HG03575 (cell line): ENCODE measurements around the gene HOPX.

Experiments used
- ATAC-seq: cut with Tn5 transposase; IDR thresholded peaks from one replicate; pipeline ENCODE4 v1.9.1; 2021; ENCODE audit not compliant: unreplicated experiment, insufficient number of reproducible peaks, low FRiP score; ENCODE audit errors: extremely low read depth

HOPX gene

GRCh38 chr4:56657818-56658217 is 23.3 kb downstream of the HOPX start:
- ATAC-seq: no peak

DNA sequence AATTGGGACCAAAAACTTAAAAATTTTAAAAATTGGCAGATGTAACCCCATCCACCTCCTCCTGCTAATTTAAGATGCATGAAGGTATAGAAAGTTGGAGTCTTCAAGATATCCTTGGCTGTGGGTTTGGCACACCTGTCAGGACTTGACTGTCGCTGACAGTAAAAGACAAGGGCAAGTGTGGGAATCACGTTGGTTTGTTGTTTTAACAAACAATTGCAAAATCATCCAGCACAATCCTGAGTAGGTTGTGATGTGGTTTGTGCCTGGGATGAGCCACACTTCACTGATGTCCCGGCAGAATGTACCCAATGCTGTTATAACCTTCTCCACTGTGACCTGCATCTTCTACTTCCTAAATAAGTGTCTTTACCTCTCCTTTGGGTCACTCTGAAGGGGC is 24.0 kb downstream of the HOPX start:
- ATAC-seq: no peak

- ATAC-seq: no peak
Observed at GRCh38 chr4:56656346-56656643, 24.8 kb downstream of the HOPX start.

DNA sequence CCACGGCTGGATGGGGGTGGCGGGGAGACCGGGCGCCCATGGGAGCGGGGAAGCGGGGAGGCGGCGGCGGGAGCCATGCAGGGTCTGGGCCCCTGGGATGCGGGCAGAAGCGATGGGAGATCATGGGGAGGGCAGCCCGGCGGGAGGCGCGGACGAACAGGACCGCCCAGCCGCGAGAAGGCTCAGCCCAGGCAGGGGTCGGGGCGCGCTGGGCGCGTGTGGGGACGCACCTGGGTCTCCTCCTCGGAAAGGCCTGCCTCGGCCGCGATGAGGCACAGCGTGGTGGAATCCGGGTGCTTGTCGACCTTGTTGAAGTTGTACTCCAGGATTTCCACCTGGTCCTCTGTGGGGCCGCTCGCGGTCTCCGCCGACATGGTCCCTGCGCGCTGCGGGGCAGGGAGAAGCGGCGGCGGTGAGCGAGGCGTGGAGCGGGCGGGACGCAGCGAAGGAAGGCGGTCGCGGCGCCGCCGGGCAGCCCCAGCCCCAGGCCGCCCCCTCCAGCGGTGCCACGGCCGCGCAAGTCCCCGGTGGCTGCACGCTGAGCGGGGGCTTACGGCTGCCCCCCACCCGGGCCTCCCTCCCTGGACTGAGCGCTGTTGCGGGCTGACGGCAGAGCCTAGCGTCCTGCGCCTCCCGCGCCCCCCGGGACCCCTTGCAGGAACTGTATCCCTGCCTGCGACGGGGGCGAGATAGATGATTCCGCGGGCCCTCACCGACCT is 25.3 kb downstream of the HOPX start:
- no peak for ATAC-seq

DNA sequence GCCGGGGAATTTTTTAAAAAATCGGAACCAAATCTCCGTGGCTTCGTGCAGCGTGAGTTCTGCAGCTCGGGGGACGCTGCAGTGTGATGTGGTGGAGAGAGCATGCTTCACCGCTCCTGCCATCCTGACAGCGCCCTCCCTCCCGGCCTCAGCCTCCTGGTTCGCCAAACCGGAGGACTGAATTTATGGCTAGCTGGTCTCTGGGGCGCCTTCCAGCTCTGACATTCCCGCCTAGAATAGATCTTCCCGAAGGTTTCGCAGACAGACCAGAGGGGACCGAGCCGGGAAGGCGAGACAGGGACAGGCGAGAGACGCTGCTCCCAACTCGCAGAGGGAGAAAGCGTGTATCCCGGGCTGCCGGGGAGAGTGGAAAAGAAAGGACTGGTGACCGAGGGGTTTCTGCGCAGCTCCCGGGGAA is 25.9 kb downstream of the HOPX start:
- ATAC-seq: no peak

DNA sequence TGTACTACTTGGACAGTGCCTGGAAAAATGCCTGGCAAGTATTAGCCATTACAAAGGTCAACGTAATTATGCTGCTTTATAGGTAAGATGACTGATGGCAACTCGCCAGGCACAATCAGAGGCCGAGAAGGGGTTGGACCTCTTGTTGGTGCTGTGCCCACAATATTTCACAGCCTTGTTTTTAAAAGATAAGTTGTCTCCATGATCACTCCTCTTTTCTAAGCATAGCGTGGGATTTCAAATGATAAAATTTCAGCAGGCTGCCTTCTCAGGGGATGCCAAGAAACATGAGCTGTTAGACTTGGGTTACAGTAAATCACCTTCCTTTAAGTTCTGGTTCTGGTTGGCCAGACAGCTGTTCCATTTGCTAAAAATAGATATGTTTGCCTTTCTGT is 26.9 kb downstream of the HOPX start:
- no peak for ATAC-seq

DNA sequence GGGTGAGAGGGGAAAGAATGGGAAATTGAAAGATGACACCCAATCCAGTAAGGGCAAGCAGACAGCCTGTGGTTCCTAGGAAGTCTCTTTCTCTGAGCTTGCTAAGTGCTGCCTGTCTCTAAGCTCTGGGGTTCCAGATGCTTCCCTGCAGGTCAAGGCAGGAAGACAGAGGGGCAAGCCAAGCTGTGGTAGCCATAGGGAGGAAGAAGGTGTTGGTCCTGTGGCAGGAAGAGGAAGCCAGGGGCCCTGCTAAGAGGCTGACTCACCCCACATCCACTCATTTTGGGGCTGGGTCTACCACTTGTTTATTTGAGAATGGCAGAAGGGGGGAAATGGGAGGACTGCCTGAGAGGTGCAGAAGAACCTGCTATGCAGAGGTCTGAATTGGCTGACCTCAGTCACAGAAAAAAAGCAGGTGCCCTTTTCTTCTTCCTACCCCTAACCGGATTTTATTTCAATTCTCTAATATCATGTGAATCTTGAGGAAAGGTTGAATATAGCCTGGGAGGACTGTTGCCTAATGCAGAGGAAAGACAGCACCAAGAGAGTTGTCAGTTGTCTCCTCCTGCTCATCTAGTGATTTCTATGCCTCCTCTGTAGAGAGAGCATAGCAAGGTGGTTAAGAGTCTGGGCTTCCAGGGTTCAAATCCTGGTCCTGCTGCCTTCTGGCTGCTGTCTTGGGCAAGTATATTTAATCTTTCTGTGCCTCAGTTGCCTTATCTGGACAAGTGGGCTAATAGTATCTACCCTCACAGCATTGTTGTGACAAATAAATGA is 27.4 kb downstream of the HOPX start:
- no peak for ATAC-seq

DNA sequence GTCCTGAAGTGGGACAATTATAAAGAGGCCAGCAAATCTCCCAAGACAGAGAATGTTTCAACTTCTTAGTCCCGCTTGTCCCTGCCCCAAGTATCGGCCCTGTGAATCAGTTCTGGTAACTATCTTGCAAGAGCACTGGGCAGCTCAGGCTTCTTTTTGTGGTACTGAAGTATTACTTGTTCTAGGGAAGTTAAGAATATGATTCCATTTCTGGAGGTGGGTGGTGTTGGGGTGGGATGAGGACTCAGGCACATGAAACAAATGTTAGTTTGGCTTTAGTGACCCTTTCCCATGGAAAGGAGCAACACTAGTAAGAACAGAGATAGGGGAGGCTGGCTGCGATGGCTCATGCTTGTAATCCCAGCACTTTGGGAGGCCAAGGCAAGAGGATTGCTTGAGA is 28.9 kb downstream of the HOPX start:
- no peak for ATAC-seq

DNA sequence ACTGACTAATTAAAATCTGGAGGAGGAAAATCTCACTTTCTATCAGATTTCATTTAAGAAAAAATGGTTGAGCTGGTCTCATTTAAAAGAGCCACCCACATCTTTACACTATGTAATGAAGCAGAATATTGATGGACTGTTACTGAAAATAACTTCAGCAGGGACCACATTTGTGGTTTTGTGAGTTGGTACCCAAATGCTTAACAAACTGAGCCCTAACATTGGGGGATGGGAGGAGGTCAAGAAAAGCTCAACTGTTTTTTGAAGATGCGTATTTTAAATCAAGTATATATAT is 30.1 kb downstream of the HOPX start:
- no peak for ATAC-seq

DNA sequence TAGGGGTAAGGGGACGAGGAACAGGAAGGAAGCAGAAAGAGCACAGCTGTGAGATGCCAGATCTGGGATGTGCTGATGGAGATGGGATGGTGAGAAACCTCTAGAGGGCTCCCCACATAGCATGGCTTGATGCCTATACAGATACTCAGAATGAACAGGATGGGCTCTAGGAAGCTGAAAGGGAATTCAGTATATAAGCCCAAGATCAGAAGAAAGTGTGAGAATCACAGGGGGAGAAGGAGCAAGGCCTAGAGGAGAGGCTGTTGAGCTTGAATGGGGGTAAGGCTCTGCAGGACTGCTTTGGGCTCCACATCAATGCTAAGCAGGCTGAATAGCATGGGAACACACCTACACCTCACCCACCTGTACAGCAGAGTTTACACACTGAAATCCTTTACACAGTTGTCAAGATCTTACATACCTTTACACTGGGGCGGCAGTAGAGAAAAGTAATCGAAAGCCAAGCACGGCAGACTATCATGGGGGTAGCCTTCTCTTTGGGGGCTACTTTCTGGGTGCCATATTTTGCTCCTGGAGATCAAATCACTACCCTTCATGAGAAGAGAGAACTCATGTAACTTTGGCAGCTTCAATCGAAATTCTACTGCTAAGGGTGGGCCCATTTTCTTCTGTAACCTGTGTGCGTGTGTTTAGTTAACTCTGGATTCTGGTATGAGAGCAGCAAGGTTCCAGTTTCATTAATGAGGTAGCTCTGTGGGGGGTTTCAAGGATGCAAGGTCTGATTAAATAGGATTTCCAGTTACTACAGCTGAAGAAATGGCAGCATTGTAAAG is 30.6 kb downstream of the HOPX start:
- ATAC-seq: no peak

- ATAC-seq: no peak
Observed at GRCh38 chr4:56649445-56650261, 31.4 kb downstream of the HOPX start.

- ATAC-seq: no peak
Observed at GRCh38 chr4:56648824-56649151, 32.3 kb downstream of the HOPX start.

DNA sequence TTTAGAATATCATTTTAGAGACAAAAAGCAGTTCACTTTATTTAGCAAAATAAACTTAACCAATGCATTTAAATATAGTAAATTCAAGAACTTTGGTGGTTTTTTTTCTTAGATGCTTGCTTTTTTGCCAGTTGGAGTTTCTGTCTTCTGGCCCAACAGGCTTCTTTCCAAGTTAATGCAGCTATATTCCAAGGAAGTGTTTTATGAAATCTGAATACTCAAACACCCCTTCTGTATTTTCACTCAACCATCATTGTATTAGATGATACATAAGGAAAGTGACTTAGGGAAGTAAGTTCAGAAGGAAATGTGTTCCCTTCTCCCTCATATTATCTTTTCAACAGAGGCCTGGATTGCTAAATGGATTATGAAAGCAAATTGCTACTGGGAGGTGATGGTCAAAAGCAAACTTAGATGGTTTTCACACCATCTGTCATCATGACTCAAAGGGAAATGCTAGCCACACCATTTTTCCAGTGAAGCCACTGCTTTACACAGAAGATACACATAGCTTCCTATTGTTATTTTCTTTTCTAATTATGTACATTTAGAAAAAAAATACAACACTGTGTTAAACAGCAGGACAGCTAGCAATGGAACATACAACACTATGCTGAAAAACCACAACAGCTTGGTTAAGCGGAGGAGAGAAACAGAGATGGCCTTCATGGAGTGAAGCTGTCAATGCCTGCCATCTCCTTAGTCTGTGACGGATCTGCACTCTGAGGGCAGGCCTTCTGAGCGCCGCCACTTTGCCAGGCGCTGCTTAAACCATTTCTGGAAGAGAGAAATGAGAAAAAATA is 32.9 kb downstream of the HOPX start:
- no peak for ATAC-seq

- no peak for ATAC-seq
Observed at GRCh38 chr4:56646341-56646740, 34.8 kb downstream of the HOPX start.

DNA sequence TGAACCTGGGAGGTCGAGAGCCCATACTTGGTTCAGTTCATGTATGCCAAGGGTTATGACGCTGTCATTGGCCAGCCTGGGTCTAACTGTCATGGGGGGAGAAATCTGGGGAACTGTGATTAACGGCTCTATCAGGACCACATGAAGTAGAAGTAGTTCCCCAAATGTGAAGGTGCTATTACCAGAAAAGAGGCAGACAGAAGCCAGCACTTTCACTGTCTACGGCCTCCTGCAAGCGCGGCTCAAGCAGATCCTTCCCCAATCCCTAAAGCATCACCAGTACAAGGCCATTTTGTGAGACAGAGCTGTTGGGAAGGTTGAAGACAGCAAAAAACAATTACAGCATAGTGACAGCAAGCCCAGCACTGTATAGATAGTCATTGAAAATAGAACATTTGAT is 37.5 kb downstream of the HOPX start:
- ATAC-seq: no peak

DNA sequence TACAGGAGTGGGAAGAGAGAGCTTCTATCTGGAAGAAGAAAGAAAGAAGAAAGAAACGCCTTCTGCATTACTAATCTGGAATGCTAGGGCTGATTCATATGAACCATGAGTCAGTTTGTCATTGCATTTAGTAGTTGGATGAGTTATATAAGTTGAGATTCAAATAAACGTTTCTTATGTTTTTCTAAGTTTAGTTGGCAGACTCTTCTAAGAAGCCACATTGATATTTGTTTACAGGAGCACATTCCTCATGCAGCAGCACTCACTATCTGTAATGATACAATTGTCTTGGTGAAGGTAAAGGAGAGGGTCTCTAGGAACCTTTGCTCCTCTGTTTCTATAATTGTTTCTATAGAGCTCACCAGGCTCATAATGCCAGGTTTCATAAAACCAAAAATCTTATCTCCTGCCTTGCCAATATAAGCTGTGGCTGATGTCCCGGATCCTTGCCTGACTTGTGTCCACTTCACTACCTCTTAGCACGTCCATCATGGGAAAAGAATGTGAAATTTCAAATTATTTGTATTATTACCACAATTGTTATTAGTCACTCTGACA is 39.5 kb downstream of the HOPX start:
- ATAC-seq: no peak

DNA sequence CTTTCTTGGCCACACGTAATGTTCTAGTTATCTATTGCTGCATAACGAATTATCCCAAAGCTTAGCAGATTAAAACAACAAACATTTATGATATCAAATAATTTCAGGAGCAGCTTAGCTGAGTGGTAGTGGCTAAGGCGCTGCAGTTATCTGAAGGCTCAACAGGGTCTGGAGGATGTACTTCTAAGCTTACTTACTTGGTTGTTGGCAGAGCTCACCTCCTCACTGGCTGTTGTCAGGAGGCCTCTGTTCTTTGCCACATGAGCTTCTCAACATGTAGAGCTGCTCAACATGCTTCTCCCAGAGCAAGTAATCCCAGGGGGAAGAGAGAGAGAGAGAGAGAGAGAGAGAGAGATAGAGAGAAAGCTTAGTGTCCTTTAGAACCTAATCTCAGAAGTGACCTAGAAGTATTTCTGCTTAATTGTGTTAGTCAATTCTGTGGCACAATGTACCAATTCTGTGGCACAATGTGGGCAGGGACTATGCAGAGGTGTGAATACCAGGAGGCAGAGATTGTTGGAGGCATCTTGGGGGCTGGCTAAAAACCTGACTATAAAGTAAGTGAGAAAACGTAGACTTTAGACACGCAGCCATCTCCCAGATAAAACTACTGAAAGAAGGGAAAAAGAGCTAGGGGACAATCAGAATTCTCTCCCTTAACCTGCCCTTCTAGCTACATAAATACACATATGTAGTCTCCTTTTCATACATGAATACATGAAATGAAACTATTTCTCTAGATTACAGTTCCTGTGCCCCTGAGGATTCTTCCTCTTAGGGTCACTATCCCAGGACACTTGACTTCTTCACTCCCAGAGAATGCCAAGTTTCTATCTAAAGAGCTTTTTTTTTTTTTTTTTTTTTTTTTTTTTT is 40.2 kb downstream of the HOPX start:
- ATAC-seq: no peak

- no peak for ATAC-seq
Observed at GRCh38 chr4:56637791-56638190, 43.3 kb downstream of the HOPX start.
